ENCODE measurements around the gene GPR37L1. TPM values are rescaled to one million over a fixed set of nuclear protein-coding genes. Genes with fewer than 3 reads are reported as not detected.
"Not testable (repeated sequence)": the region's sequence is repeated elsewhere in the genome, so short reads cannot be mapped to it uniquely, and the experiment has no call there.

Gene GPR37L1
- total and polyA plus RNA-seq, 2 experiments from 2014 or later, result 0.03 TPM; not detected in 1

DNA sequence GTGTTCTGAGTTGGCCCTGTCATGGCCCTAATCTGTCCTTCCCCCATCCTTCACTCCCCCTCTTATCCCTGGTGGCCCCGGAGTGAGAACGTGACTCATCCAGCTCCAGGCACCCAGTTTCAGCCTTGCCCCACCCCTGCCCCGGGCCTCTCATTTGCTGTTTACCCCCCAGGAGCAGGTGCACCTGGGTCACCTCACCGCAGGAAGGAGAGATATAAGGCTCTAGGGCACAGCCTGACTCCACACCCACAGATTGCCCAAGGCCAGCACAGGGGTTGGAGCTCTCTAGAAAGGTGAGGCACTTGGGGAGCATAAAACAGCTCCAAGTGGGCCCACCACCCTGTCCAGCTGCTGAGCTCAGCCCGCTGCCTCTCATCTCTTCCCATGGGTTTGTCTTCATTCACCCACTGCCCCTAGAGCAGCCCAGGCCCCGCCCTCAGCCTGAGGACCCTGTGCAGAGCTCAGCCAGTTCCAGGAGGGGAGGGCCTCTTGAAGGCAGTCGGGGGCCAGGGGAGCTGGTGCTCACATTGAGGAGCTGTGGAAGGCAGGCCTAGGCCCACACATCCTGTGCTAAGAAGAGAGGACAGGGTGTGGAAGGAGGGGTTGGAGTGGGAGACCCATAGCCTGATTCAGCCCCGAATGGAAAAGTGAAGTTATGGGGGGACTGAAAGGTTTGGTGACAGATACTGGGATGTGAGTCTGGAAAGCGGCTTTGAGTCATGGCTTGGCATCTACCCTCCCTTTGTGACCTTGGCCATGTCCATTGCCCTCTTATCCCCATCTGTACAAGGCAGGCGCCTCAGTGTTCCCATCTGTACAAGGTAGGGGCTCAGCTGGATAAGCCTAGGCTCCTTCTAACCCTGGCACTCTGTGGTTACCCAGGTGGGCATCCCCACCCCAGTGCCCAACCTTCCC lies 16.1 kb upstream of the GPR37L1 start:
- Histone ChIP-seq H3K79me2 (ENCODE audit: insufficient read depth) (no peaks in the 10 kb centered on the region), H2AFZ (no peak overlapping the region), H4K20me1 (ENCODE audit: insufficient read depth) (no peaks in the 10 kb centered on the region), H3K9ac (no peak overlapping the region), H3K27me3 (replicated peaks; ENCODE audit: insufficient read depth) (no peaks in the 10 kb centered on the region), H3K9me3 (ENCODE audit: low read depth) (no peaks in the 10 kb centered on the region), H3K4me3 (no peak overlapping the region), H3K36me3 (ENCODE audit: low read depth) (no peaks in the 10 kb centered on the region), H3K9me2 (ENCODE audit: insufficient read depth) (no peaks in the 10 kb centered on the region), H3K27ac (no peak overlapping the region), H3K4me2 (ENCODE audit: unreplicated experiment) (no peak overlapping the region), H3K4me1 (ENCODE audit: insufficient read depth) (peaks cover 13% of the 10 kb centered on the region), H3F3A (ENCODE audit: insufficient read depth) (no peaks in the 10 kb centered on the region)
- in situ Hi-C loops (cut with MboI), result loop anchor here (25.0 kb wide), 1 partner anchor 219 kb away; the partner anchor contains the start of gene SHISA4
- no peak for TF ChIP-seq EZH2phosphoT487 (IDR thresholded peaks at IDR 0.05; ENCODE audit: insufficient read depth, low read depth)
- TF ChIP-seq EZH2 (IDR thresholded peaks at IDR 0.05; ENCODE audit: insufficient read depth, poor library complexity, severe bottlenecking), result no peak
- DNase-seq, result peak; percentile 25
- WGBS, 2 experiments (ENCODE audit: low coverage in 1 of 2, low lambda C conversion rate in 2 of 2, missing lambda C conversion rate in 2 of 2), result 70 to 79% methylated on average over 8 to 10 of the region's 10 CpGs

DNA sequence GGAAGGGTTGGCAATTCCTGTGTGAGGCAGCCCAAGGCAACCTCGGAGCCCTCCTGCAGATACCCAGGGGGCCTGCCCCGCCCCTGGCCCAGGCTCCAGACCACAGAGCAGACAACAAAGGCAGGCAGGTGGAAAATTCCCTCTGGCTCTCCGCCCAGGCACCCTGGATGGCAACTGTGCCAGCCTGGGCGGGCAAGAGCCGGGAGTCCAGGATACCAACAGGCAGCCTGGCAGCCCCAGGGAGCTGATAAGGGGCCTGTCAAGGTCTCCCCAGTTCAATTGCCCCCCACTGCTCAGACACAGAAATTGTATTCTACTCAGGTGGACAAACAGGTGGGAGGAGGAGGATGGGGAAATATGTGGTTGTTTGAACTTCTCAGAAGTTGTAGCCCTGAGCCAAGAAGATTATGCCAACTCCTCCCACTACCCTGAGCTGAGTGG lies 15.4 kb upstream of the GPR37L1 start:
- no peaks in the 10 kb centered on the region for H3K9me2 ChIP-seq (ENCODE audit: insufficient read depth)
- no peak overlapping the region for H3K9ac ChIP-seq
- no peaks in the 10 kb centered on the region for H3K79me2 ChIP-seq (ENCODE audit: insufficient read depth)
- H3K4me2 ChIP-seq (ENCODE audit: unreplicated experiment), result no peak overlapping the region
- in situ Hi-C loops (cut with MboI), result loop anchor here (25.0 kb wide), 1 partner anchor 220 kb away; the partner anchor contains the start of gene SHISA4
- TF ChIP-seq EZH2 (IDR thresholded peaks at IDR 0.05; ENCODE audit: insufficient read depth, poor library complexity, severe bottlenecking) (no peak), EZH2phosphoT487 (IDR thresholded peaks at IDR 0.05; ENCODE audit: insufficient read depth, low read depth) (no peak)
- H3K36me3 ChIP-seq (ENCODE audit: low read depth), result no peaks in the 10 kb centered on the region
- no peak overlapping the region for H3K4me3 ChIP-seq
- DNase-seq, result no peak
- no peaks in the 10 kb centered on the region for H3K27me3 ChIP-seq (replicated peaks; ENCODE audit: insufficient read depth)
- H4K20me1 ChIP-seq (ENCODE audit: insufficient read depth), result no peaks in the 10 kb centered on the region
- H3K27ac ChIP-seq, result no peak overlapping the region
- 68 to 77% methylated on average over 5 of the region's 5 CpGs for WGBS, 2 experiments (ENCODE audit: low coverage in 1 of 2, low lambda C conversion rate in 2 of 2, missing lambda C conversion rate in 2 of 2)
- H3K9me3 ChIP-seq (ENCODE audit: low read depth), result no peaks in the 10 kb centered on the region
- H2AFZ ChIP-seq, result no peak overlapping the region
- H3F3A ChIP-seq (ENCODE audit: insufficient read depth), result no peaks in the 10 kb centered on the region
- H3K4me1 ChIP-seq (ENCODE audit: insufficient read depth), result peaks cover 13% of the 10 kb centered on the region

DNA sequence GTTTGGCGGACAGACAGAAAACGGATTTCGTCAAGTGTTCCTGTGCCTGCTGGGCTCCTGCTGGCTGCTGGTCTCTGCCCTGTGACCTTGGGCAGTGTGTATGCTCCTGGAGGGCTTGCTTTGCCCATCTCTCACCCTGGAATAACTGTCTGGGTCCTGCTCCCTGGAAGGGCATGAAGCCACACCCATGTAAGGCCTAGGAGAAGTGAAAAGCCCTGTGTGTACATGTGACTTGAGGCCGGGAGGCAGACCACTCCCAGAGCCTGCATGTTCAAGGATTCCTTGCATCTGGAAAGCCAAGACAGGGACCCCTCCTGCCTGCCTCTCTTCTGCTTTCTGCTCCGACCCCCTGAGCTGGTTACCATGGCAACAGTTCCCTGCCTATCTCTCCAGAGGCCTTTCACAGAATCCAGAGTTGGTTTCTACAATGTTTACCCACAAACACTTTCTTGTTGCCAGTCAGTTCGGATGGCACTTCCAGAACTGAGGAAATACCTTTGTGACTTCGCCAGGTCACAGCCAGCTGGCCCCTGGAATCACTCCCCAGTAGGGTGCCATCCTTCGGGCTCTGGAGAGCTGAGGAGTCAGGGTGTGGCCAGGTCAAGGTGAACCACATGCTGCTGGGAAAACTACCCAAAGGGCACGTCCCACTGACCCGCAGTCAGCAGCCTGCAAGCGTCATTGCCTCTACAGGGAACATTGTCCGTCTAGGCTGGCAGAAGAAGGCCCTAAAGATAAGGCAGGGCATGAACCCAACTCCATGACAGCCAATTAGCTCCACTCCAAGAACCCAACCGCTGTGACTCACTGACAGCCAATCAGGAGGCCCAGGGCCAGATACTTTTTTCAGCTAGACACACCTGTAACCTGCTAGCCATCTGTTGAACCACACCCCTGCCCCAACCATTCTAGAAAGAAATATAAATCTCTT lies 14.7 kb upstream of the GPR37L1 start:
- no peak overlapping the region for H3K9ac ChIP-seq
- H3K4me3 ChIP-seq, result no peak overlapping the region
- DNase-seq, result no peak
- no peak overlapping the region for H3K27ac ChIP-seq
- in situ Hi-C loops (cut with MboI), result loop anchor here (25.0 kb wide), 1 partner anchor 221 kb away; the partner anchor contains the start of gene SHISA4
- no peaks in the 10 kb centered on the region for H4K20me1 ChIP-seq (ENCODE audit: insufficient read depth)
- H3K4me1 ChIP-seq (ENCODE audit: insufficient read depth), result peaks cover 16% of the 10 kb centered on the region
- H3K4me2 ChIP-seq (ENCODE audit: unreplicated experiment), result no peak overlapping the region
- H3K36me3 ChIP-seq (ENCODE audit: low read depth), result no peaks in the 10 kb centered on the region
- no peaks in the 10 kb centered on the region for H3K79me2 ChIP-seq (ENCODE audit: insufficient read depth)
- H2AFZ ChIP-seq, result no peak overlapping the region
- H3K9me2 ChIP-seq (ENCODE audit: insufficient read depth), result no peaks in the 10 kb centered on the region
- TF ChIP-seq EZH2phosphoT487 (IDR thresholded peaks at IDR 0.05; ENCODE audit: insufficient read depth, low read depth), result no peak
- TF ChIP-seq EZH2 (IDR thresholded peaks at IDR 0.05; ENCODE audit: insufficient read depth, poor library complexity, severe bottlenecking), result no peak
- WGBS, 2 experiments (ENCODE audit: low coverage in 1 of 2, low lambda C conversion rate in 2 of 2, missing lambda C conversion rate in 2 of 2), result 67 to 75% methylated on average over 13 of the region's 13 CpGs
- no peaks in the 10 kb centered on the region for H3K27me3 ChIP-seq (replicated peaks; ENCODE audit: insufficient read depth)
- no peaks in the 10 kb centered on the region for H3F3A ChIP-seq (ENCODE audit: insufficient read depth)
- H3K9me3 ChIP-seq (ENCODE audit: low read depth), result no peaks in the 10 kb centered on the region

- WGBS, 2 experiments (ENCODE audit: low coverage in 1 of 2, low lambda C conversion rate in 2 of 2, missing lambda C conversion rate in 2 of 2), result 93 to 98% methylated on average over 3 of the region's 3 CpGs
- DNase-seq, result no peak
- in situ Hi-C loops (cut with MboI), result loop anchor here (25.0 kb wide), 1 partner anchor 224 kb away; the partner anchor contains the start of gene SHISA4
Measured at GRCh38 chr1:202110977-202111376, 11.7 kb upstream of the GPR37L1 start.

GRCh38 chr1:202111589-202111988 lies 11.1 kb upstream of the GPR37L1 start:
- H3K4me1 ChIP-seq (ENCODE audit: insufficient read depth); H3K27me3 ChIP-seq (replicated peaks; ENCODE audit: insufficient read depth); H3K9me2 ChIP-seq (ENCODE audit: insufficient read depth); H3K79me2 ChIP-seq (ENCODE audit: insufficient read depth); H2AFZ ChIP-seq; H3K4me3 ChIP-seq; H3K4me2 ChIP-seq (ENCODE audit: unreplicated experiment); H3K9me3 ChIP-seq (ENCODE audit: low read depth); H3K27ac ChIP-seq; H3F3A ChIP-seq (ENCODE audit: insufficient read depth); H3K36me3 ChIP-seq (ENCODE audit: low read depth); DNase-seq; H3K9ac ChIP-seq; H4K20me1 ChIP-seq (ENCODE audit: insufficient read depth): not testable (repeated sequence)
- in situ Hi-C loops (cut with MboI), result loop anchor here (25.0 kb wide), 1 partner anchor 224 kb away; the partner anchor contains the start of gene SHISA4
- 82 to 84% methylated on average over 7 of the region's 7 CpGs for WGBS, 2 experiments (ENCODE audit: low coverage in 1 of 2, low lambda C conversion rate in 2 of 2, missing lambda C conversion rate in 2 of 2)

More at GRCh38 chr1:202110977-202111376, 11.7 kb upstream of the GPR37L1 start:
- H2AFZ ChIP-seq, result no peak overlapping the region
- H4K20me1 ChIP-seq (ENCODE audit: insufficient read depth), result no peaks in the 10 kb centered on the region
- no peaks in the 10 kb centered on the region; the same call in 1 of the 2 replicates for H3F3A ChIP-seq (ENCODE audit: insufficient read depth)
- TF ChIP-seq EZH2phosphoT487 (IDR thresholded peaks at IDR 0.05; ENCODE audit: insufficient read depth, low read depth), result no peak
- TF ChIP-seq EZH2 (IDR thresholded peaks at IDR 0.05; ENCODE audit: insufficient read depth, poor library complexity, severe bottlenecking), result no peak
- no peak overlapping the region for H3K27ac ChIP-seq
- no peak overlapping the region for H3K9ac ChIP-seq
- H3K9me2 ChIP-seq (ENCODE audit: insufficient read depth), result no peaks in the 10 kb centered on the region
- H3K27me3 ChIP-seq (replicated peaks; ENCODE audit: insufficient read depth), result no peaks in the 10 kb centered on the region
- H3K4me3 ChIP-seq, result no peak overlapping the region
- H3K4me2 ChIP-seq (ENCODE audit: unreplicated experiment), result no peak overlapping the region
- H3K36me3 ChIP-seq (ENCODE audit: low read depth), result no peaks in the 10 kb centered on the region
- peaks cover 7% of the 10 kb centered on the region; the same call in 1 of the 2 replicates for H3K4me1 ChIP-seq (ENCODE audit: insufficient read depth)
- H3K9me3 ChIP-seq (ENCODE audit: low read depth), result no peaks in the 10 kb centered on the region
- no peaks in the 10 kb centered on the region for H3K79me2 ChIP-seq (ENCODE audit: insufficient read depth)
